HUES48 (cell line): ENCODE measurements around the gene RABGAP1L.
"Not testable (repeated sequence)": the region's sequence is repeated elsewhere in the genome, so short reads cannot be mapped to it uniquely, and the experiment has no call there.

Source experiments
- H3K27ac ChIP-seq: one replicate; pipeline ENCODE4 v1.7.0; 2013; ENCODE audit warnings: low read depth, low read length, inconsistent platforms
- H3K27me3 ChIP-seq: 2 replicates; pipeline ENCODE4 v1.6.1; 2013; ENCODE audit warnings: mild to moderate bottlenecking, low read length; ENCODE audit not compliant: control insufficient read depth, insufficient read depth
- H3K36me3 ChIP-seq: 2 replicates; pipeline ENCODE4 v1.6.1; 2013; ENCODE audit warnings: low read length; ENCODE audit not compliant: control insufficient read depth, insufficient read depth
- H3K4me1 ChIP-seq: 2 replicates; pipeline ENCODE4 v1.6.1; 2013; ENCODE audit warnings: mild to moderate bottlenecking, low read length; ENCODE audit not compliant: control insufficient read depth, insufficient read depth
- H3K4me3 ChIP-seq: 2 replicates; pipeline ENCODE4 v1.5.1; 2013; ENCODE audit warnings: mild to moderate bottlenecking, low read depth, low read length
- H3K9ac ChIP-seq: 2 replicates; pipeline ENCODE4 v1.6.1; 2013; ENCODE audit warnings: mild to moderate bottlenecking, low read depth, low read length, moderate library complexity
- H3K9me3 ChIP-seq: 2 replicates; pipeline ENCODE4 v1.6.1; 2013; ENCODE audit warnings: low read length; ENCODE audit not compliant: control insufficient read depth, insufficient read depth

Gene RABGAP1L

DNA sequence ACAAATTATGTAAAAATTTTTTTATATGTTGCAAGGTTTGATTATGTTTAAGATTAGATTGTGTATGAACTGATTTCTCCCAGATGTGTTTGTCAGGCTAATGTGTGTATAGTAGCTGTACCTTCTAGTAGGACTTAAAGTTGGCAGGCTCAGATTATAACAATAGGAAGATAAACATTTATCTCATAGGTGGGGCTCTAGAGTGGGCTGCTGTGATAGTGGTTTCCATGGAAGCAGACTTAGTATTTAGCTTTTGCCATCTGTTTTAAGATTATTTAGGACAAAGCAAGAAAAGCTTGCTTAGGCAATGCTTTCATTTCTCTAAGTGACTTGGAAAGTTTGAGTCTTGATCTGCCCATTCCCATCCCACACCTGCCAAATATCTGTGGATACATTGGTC is 652.7 kb downstream of the RABGAP1L start:
- H3K4me1 ChIP-seq, result peaks cover 16% of the 10 kb centered on the region; the same call in 1 of the 2 replicates
- H3K27me3 ChIP-seq, result no peaks in the 10 kb centered on the region
- no peak overlapping the region for H3K27ac ChIP-seq
- H3K4me3 ChIP-seq, result no peak overlapping the region
- no peaks in the 10 kb centered on the region for H3K36me3 ChIP-seq
- no peaks in the 10 kb centered on the region for H3K9me3 ChIP-seq
- H3K9ac ChIP-seq, result no peak overlapping the region

- H3K4me3 ChIP-seq, result no peak overlapping the region
- H3K9ac ChIP-seq, result no peak overlapping the region
- no peaks in the 10 kb centered on the region for H3K9me3 ChIP-seq
- H3K27ac ChIP-seq, result peak overlapping the region; percentile 23
- H3K36me3 ChIP-seq, result no peaks in the 10 kb centered on the region
- H3K4me1 ChIP-seq, result peaks cover 19% of the 10 kb centered on the region; the same call in 1 of the 2 replicates
- H3K27me3 ChIP-seq, result no peaks in the 10 kb centered on the region
Observed at GRCh38 chr1:174812656-174813055, 653.3 kb downstream of the RABGAP1L start.

- H3K4me3 ChIP-seq, result no peak overlapping the region
- no peak overlapping the region for H3K9ac ChIP-seq
- H3K36me3 ChIP-seq, result no peaks in the 10 kb centered on the region
- no peak overlapping the region for H3K27ac ChIP-seq
- H3K27me3 ChIP-seq, result no peaks in the 10 kb centered on the region
- H3K4me1 ChIP-seq, result peaks cover 21% of the 10 kb centered on the region
- no peaks in the 10 kb centered on the region for H3K9me3 ChIP-seq
Observed at GRCh38 chr1:174815036-174815435, 655.7 kb downstream of the RABGAP1L start.

- Histone ChIP-seq H3K9me3 (no peaks in the 10 kb centered on the region), H3K9ac (no peak overlapping the region), H3K4me3 (no peak overlapping the region), H3K27ac (no peak overlapping the region), H3K27me3 (no peaks in the 10 kb centered on the region), H3K36me3 (no peaks in the 10 kb centered on the region), H3K4me1 (peaks cover 17% of the 10 kb centered on the region; the same call in 1 of the 2 replicates)
Observed at GRCh38 chr1:174815474-174815908, 656.2 kb downstream of the RABGAP1L start.

DNA sequence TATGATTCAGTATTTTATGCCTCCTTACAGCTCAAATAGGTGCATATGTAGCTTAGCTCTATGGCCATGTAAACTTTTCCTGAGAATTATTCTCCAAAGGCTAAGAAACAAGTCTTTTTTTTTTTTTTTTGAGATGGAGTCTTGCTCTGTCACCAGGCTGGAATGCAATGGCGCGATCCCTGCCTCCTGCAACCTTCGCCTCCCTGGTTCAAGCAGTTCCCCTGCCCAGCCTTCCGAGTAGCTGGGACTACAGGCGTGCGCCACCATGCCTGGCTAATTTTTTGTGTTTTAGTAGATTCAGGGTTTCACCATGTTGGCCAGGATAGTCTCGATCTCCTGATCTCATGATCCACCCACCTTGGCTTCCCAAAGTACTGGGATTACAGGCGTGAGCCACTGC is 657.3 kb downstream of the RABGAP1L start:
- H3K9ac ChIP-seq, H3K9me3 ChIP-seq, H3K36me3 ChIP-seq, H3K4me3 ChIP-seq, H3K27me3 ChIP-seq, H3K27ac ChIP-seq: not testable (repeated sequence)
- H3K4me1 ChIP-seq, result peaks cover 17% of the 10 kb centered on the region; the same call in 1 of the 2 replicates

GRCh38 chr1:174818014-174818616 is 658.8 kb downstream of the RABGAP1L start:
- Histone ChIP-seq H3K9ac (no peak overlapping the region), H3K27ac (no peak overlapping the region), H3K36me3 (no peaks in the 10 kb centered on the region), H3K4me3 (no peak overlapping the region), H3K27me3 (no peaks in the 10 kb centered on the region), H3K9me3 (no peaks in the 10 kb centered on the region), H3K4me1 (peaks cover 10% of the 10 kb centered on the region; the same call in 1 of the 2 replicates)

GRCh38 chr1:174818951-174819350 is 659.6 kb downstream of the RABGAP1L start:
- H3K27ac ChIP-seq, result no peak overlapping the region
- peaks cover 10% of the 10 kb centered on the region; the same call in 1 of the 2 replicates for H3K4me1 ChIP-seq

DNA sequence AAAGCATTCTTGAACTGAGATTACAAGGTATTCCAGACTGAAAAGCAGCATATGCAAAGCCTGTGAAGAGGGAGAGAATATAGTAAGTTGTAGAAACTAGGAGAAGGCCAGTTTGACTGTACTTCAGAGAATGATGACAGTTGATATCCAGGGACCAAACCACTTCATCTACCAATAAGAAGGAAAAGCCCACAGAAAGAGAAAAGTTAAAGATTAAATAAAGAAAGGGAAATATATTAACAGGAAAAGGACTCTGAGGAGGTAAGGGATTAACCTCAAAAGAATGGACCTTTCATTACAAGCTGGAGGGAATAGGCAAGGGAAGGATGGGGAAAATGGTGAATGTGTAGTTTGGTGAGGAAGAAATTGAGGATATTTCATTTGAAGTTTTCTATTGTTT is 660.3 kb downstream of the RABGAP1L start:
- Histone ChIP-seq H3K9ac (no peak overlapping the region), H3K9me3 (no peaks in the 10 kb centered on the region), H3K4me3 (no peak overlapping the region)

More at GRCh38 chr1:174818951-174819350, 659.6 kb downstream of the RABGAP1L start:
- Histone ChIP-seq H3K4me3 (no peak overlapping the region), H3K9ac (no peak overlapping the region), H3K9me3 (no peaks in the 10 kb centered on the region), H3K36me3 (no peaks in the 10 kb centered on the region), H3K27me3 (no peaks in the 10 kb centered on the region)

GRCh38 chr1:174825127-174825526 is 665.8 kb downstream of the RABGAP1L start:
- no peaks in the 10 kb centered on the region for H3K27me3 ChIP-seq
- H3K4me1 ChIP-seq, result no peaks in the 10 kb centered on the region
- no peak overlapping the region for H3K27ac ChIP-seq
- no peaks in the 10 kb centered on the region for H3K36me3 ChIP-seq
- H3K4me3 ChIP-seq, result no peak overlapping the region
- no peak overlapping the region for H3K9ac ChIP-seq
- H3K9me3 ChIP-seq, result no peaks in the 10 kb centered on the region

More for the DNA sequence above, 660.3 kb downstream of the RABGAP1L start:
- H3K4me1 ChIP-seq, result peaks cover 10% of the 10 kb centered on the region; the same call in 1 of the 2 replicates
- H3K27me3 ChIP-seq, result no peaks in the 10 kb centered on the region
- no peak overlapping the region for H3K27ac ChIP-seq
- H3K36me3 ChIP-seq, result no peaks in the 10 kb centered on the region

DNA sequence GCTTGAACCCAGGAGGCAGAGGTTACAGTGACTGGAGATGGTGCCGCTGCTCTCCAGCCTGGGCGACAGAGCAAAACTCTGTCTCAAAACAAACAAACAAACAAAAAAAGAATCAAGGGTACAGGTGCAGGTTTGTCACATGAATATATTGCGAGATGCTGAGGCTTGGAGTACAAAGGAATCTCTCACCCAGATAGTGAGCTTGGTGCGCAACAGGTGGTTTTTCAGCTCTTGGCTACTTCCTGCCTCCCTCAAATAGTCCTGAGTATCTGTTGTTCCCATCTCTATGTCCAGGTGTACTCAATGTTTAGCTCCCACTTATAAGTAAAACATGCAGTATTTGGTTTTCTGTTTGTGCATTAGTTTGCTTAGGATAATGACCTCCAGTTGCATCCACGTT is 666.5 kb downstream of the RABGAP1L start:
- no peak overlapping the region for H3K4me3 ChIP-seq
- no peak overlapping the region for H3K9ac ChIP-seq
- H3K36me3 ChIP-seq, result no peaks in the 10 kb centered on the region
- no peaks in the 10 kb centered on the region for H3K27me3 ChIP-seq
- no peaks in the 10 kb centered on the region for H3K4me1 ChIP-seq
- no peaks in the 10 kb centered on the region for H3K9me3 ChIP-seq
- H3K27ac ChIP-seq, result no peak overlapping the region

DNA sequence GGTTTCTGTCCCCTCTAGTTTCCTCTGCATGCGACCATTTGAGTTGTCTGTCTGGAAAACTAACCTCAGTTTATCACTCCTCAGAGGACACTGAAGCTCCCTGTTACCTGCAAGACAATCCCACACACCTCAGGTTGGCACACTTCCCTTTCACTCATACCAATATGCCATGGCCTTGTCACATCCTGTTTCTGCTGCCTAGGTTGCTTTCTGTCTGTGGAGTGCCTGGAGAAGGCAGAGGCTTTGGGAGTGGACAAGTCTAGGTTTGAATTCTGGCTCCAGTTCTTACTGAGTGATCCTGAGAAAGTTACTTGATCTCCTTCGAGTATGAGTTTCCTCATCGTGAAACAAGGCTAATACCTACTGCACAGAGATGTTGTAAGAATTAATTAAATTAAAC is 668.9 kb downstream of the RABGAP1L start:
- Histone ChIP-seq H3K36me3 (no peaks in the 10 kb centered on the region), H3K4me1 (no peaks in the 10 kb centered on the region), H3K27ac (no peak overlapping the region), H3K9ac (no peak overlapping the region), H3K9me3 (no peaks in the 10 kb centered on the region), H3K27me3 (no peaks in the 10 kb centered on the region), H3K4me3 (no peak overlapping the region)
